Measurements from ENCODE around the gene PPP6R2. TPM values are rescaled to one million over a fixed set of nuclear protein-coding genes. Genes with fewer than 3 reads are reported as not detected.

The PPP6R2 gene
- total RNA-seq, 1 experiment from 2014 or later = 47.8 TPM

DNA sequence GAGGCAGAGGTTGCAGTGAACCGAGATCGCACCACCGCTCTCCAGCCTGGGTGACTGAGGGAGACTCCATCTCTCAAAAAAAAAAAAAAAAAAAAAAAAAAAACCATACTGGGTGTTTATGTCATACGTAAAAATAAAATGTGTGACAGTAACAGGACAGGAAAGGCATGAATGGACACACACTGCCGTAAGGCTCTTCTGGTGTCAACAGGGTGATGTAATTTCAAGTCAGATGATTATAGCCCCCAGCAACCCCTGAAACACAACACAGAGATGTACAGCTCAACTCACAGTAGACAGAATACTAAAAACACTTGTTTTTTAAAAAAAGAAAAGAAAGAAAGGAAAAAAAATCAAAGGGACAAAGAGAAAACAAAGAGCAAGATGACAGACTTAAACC, 109.5 kb downstream of the PPP6R2 start (continued):
- TF ChIP-seq, protein P1, sequence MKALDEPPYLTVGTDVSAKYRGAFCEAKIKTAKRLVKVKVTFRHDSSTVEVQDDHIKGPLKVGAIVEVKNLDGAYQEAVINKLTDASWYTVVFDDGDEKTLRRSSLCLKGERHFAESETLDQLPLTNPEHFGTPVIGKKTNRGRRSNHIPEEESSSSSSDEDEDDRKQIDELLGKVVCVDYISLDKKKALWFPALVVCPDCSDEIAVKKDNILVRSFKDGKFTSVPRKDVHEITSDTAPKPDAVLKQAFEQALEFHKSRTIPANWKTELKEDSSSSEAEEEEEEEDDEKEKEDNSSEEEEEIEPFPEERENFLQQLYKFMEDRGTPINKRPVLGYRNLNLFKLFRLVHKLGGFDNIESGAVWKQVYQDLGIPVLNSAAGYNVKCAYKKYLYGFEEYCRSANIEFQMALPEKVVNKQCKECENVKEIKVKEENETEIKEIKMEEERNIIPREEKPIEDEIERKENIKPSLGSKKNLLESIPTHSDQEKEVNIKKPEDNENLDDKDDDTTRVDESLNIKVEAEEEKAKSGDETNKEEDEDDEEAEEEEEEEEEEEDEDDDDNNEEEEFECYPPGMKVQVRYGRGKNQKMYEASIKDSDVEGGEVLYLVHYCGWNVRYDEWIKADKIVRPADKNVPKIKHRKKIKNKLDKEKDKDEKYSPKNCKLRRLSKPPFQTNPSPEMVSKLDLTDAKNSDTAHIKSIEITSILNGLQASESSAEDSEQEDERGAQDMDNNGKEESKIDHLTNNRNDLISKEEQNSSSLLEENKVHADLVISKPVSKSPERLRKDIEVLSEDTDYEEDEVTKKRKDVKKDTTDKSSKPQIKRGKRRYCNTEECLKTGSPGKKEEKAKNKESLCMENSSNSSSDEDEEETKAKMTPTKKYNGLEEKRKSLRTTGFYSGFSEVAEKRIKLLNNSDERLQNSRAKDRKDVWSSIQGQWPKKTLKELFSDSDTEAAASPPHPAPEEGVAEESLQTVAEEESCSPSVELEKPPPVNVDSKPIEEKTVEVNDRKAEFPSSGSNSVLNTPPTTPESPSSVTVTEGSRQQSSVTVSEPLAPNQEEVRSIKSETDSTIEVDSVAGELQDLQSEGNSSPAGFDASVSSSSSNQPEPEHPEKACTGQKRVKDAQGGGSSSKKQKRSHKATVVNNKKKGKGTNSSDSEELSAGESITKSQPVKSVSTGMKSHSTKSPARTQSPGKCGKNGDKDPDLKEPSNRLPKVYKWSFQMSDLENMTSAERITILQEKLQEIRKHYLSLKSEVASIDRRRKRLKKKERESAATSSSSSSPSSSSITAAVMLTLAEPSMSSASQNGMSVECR (CRISPR knock-in tag; IDR thresholded peaks at IDR 0.05; ENCODE audit: borderline replicate concordance) = no peak
- TF ChIP-seq FOXJ3 (CRISPR knock-in tag; IDR thresholded peaks at IDR 0.05; ENCODE audit: borderline replicate concordance) (no peak), RELA (CRISPR knock-in tag; IDR thresholded peaks at IDR 0.05; ENCODE audit: borderline replicate concordance) (no peak)

DNA sequence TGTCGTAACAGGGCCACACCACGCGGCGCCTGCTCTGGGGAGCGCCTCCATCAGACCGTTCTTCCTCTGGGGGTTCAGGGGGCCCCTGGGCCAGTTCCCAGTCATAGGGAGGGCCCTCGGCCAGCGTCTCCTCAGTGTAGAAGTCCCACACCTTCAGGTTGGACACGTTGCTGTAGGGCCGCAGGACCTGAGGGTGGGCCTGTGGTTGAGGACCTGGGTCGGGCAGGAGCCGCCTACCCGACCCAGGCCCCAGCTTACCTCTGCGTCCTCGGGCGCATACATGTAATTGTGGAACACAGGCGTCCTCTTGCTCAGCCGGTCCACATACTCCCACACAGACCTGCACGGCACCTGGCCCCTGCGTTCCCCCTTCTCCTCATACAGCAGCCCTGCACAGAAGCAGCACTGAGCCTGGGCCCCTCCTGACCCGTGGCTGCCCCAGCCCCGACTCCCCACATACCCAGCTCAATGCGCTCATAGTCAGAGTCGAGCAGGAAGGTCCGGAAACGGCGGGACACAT, 111.5 kb downstream of the PPP6R2 start:
- Mint-ChIP-seq H3K4me1 (no peaks in the 10 kb centered on the region), H3K4me3 (no peak overlapping the region), H3K9me3 (no peaks in the 10 kb centered on the region), H3K36me3 (peaks cover 39% of the 10 kb centered on the region), H3K27ac (no peak overlapping the region), H3K27me3 (ENCODE audit: low read depth) (no peaks in the 10 kb centered on the region)
- no peak for DNase-seq (ENCODE audit: low spot score)
- ChIA-PET POLR2A (no interaction called here), CTCF (interaction anchor here (0.8 to 2.3 kb wide), 4 partner anchors 10 to 43 kb away, joined by 4 to 9 read pairs (median 6); no protein-coding TSS in a partner anchor)
- ATAC-seq = no peak
- TF ChIP-seq, protein P2, sequence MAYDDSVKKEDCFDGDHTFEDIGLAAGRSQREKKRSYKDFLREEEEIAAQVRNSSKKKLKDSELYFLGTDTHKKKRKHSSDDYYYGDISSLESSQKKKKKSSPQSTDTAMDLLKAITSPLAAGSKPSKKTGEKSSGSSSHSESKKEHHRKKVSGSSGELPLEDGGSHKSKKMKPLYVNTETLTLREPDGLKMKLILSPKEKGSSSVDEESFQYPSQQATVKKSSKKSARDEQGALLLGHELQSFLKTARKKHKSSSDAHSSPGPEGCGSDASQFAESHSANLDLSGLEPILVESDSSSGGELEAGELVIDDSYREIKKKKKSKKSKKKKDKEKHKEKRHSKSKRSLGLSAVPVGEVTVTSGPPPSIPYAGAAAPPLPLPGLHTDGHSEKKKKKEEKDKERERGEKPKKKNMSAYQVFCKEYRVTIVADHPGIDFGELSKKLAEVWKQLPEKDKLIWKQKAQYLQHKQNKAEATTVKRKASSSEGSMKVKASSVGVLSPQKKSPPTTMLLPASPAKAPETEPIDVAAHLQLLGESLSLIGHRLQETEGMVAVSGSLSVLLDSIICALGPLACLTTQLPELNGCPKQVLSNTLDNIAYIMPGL (CRISPR knock-in tag; IDR thresholded peaks at IDR 0.05) = no peak
- TF ChIP-seq, protein P3, sequence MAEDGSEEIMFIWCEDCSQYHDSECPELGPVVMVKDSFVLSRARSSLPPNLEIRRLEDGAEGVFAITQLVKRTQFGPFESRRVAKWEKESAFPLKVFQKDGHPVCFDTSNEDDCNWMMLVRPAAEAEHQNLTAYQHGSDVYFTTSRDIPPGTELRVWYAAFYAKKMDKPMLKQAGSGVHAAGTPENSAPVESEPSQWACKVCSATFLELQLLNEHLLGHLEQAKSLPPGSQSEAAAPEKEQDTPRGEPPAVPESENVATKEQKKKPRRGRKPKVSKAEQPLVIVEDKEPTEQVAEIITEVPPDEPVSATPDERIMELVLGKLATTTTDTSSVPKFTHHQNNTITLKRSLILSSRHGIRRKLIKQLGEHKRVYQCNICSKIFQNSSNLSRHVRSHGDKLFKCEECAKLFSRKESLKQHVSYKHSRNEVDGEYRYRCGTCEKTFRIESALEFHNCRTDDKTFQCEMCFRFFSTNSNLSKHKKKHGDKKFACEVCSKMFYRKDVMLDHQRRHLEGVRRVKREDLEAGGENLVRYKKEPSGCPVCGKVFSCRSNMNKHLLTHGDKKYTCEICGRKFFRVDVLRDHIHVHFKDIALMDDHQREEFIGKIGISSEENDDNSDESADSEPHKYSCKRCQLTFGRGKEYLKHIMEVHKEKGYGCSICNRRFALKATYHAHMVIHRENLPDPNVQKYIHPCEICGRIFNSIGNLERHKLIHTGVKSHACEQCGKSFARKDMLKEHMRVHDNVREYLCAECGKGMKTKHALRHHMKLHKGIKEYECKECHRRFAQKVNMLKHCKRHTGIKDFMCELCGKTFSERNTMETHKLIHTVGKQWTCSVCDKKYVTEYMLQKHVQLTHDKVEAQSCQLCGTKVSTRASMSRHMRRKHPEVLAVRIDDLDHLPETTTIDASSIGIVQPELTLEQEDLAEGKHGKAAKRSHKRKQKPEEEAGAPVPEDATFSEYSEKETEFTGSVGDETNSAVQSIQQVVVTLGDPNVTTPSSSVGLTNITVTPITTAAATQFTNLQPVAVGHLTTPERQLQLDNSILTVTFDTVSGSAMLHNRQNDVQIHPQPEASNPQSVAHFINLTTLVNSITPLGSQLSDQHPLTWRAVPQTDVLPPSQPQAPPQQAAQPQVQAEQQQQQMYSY (CRISPR knock-in tag; IDR thresholded peaks at IDR 0.05) = no peak

DNA sequence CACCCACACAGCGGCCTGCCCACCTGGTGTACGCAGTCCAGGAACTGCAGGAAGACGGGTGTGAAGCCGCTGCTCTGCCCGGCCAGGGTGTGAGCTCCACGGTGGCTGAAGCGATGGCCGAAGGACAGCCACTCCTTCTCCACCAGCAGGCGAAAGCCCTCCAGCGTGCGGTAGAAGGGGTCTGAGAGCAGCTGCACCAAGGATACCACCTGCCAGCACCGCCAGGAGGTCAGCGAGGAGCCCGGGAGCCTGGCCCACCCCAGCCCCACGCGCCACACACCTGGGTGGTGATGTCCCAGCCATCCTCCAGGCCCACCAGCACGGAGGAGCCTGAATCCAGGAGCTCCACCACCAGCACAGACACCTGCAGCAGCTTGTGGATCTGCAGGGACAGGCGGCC, 112.1 kb downstream of the PPP6R2 start:
- H3K27me3 Mint-ChIP-seq (ENCODE audit: low read depth) = no peaks in the 10 kb centered on the region
- no peak for ATAC-seq
- TF ChIP-seq, protein P4, sequence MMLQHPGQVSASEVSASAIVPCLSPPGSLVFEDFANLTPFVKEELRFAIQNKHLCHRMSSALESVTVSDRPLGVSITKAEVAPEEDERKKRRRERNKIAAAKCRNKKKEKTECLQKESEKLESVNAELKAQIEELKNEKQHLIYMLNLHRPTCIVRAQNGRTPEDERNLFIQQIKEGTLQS (CRISPR knock-in tag; conservative IDR thresholded peaks at IDR 0.05) = no peak
- TF ChIP-seq, protein P5, sequence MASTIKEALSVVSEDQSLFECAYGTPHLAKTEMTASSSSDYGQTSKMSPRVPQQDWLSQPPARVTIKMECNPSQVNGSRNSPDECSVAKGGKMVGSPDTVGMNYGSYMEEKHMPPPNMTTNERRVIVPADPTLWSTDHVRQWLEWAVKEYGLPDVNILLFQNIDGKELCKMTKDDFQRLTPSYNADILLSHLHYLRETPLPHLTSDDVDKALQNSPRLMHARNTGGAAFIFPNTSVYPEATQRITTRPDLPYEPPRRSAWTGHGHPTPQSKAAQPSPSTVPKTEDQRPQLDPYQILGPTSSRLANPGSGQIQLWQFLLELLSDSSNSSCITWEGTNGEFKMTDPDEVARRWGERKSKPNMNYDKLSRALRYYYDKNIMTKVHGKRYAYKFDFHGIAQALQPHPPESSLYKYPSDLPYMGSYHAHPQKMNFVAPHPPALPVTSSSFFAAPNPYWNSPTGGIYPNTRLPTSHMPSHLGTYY (CRISPR knock-in tag; IDR thresholded peaks at IDR 0.05) = no peak
- TF ChIP-seq, protein P6, sequence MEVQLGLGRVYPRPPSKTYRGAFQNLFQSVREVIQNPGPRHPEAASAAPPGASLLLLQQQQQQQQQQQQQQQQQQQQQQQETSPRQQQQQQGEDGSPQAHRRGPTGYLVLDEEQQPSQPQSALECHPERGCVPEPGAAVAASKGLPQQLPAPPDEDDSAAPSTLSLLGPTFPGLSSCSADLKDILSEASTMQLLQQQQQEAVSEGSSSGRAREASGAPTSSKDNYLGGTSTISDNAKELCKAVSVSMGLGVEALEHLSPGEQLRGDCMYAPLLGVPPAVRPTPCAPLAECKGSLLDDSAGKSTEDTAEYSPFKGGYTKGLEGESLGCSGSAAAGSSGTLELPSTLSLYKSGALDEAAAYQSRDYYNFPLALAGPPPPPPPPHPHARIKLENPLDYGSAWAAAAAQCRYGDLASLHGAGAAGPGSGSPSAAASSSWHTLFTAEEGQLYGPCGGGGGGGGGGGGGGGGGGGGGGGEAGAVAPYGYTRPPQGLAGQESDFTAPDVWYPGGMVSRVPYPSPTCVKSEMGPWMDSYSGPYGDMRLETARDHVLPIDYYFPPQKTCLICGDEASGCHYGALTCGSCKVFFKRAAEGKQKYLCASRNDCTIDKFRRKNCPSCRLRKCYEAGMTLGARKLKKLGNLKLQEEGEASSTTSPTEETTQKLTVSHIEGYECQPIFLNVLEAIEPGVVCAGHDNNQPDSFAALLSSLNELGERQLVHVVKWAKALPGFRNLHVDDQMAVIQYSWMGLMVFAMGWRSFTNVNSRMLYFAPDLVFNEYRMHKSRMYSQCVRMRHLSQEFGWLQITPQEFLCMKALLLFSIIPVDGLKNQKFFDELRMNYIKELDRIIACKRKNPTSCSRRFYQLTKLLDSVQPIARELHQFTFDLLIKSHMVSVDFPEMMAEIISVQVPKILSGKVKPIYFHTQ (CRISPR knock-in tag; IDR thresholded peaks at IDR 0.05) = no peak
- TF ChIP-seq ELF4 (CRISPR knock-in tag; IDR thresholded peaks at IDR 0.05; ENCODE audit: low read depth) (no peak), ZNF423 (CRISPR knock-in tag; IDR thresholded peaks at IDR 0.05) (no peak), ZBTB21 (CRISPR knock-in tag; IDR thresholded peaks at IDR 0.05; ENCODE audit: borderline replicate concordance) (no peak), ZNF317 (CRISPR knock-in tag; IDR thresholded peaks at IDR 0.05; ENCODE audit: borderline replicate concordance, low read depth) (no peak)
- TF ChIP-seq, protein P7, sequence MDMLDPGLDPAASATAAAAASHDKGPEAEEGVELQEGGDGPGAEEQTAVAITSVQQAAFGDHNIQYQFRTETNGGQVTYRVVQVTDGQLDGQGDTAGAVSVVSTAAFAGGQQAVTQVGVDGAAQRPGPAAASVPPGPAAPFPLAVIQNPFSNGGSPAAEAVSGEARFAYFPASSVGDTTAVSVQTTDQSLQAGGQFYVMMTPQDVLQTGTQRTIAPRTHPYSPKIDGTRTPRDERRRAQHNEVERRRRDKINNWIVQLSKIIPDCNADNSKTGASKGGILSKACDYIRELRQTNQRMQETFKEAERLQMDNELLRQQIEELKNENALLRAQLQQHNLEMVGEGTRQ (CRISPR knock-in tag; IDR thresholded peaks at IDR 0.05) = no peak
- TF ChIP-seq, protein P8, sequence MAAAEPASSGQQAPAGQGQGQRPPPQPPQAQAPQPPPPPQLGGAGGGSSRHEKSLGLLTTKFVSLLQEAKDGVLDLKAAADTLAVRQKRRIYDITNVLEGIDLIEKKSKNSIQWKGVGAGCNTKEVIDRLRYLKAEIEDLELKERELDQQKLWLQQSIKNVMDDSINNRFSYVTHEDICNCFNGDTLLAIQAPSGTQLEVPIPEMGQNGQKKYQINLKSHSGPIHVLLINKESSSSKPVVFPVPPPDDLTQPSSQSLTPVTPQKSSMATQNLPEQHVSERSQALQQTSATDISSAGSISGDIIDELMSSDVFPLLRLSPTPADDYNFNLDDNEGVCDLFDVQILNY (CRISPR knock-in tag; IDR thresholded peaks at IDR 0.05) = no peak

More for the DNA sequence above, 112.1 kb downstream of the PPP6R2 start:
- ChIA-PET POLR2A (no interaction called here), CTCF (interaction anchor here (0.8 to 1.8 kb wide), 2 partner anchors 16 to 42 kb away, joined by 4 to 9 read pairs; no protein-coding TSS in a partner anchor)
- no peak overlapping the region for H3K4me3 Mint-ChIP-seq
- H3K9me3 Mint-ChIP-seq = no peaks in the 10 kb centered on the region
- DNase-seq (ENCODE audit: low spot score) = no peak
- H3K4me1 Mint-ChIP-seq = no peaks in the 10 kb centered on the region
- H3K36me3 Mint-ChIP-seq = peaks cover 37% of the 10 kb centered on the region
- H3K27ac Mint-ChIP-seq = no peak overlapping the region
